Measurements from ENCODE around the gene PLPPR1. TPM values are rescaled to one million over a fixed set of nuclear protein-coding genes. Genes with fewer than 3 reads are reported as not detected.
"Not testable (repeated sequence)": the region's sequence is repeated elsewhere in the genome, so short reads cannot be mapped to it uniquely, and the experiment has no call there.

Gene PLPPR1
- total RNA-seq, 1 donor from 2014 or later: 3.2 TPM

DNA sequence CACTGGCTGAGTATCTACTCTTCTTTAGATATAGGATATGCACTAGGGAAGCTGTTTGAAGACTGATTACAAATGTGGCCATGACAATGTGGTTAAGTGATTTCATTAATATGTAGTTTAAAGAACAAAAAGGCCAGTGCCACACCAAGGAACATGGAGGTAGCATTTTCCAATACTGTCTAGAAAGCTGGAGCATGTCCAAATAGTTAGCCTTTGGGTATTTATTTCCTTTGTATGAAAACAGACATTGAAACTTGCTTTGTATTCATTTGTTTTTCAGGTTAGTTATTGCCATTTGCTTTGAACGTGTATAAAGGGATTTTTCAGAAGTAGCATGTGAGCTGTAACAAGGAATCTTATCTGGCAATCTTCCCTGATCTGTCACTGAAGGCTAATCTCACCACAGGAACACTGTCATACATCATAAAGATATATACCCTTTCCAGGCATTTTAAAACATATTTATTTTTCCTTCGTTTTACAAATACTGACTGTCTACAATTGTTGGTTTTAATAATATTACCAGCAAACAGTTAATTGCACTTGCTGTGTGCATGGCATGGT lies 93.4 kb downstream of the PLPPR1 start:
- H3K4me3 Mint-ChIP-seq: no peak overlapping the region
- H4K20me1 ChIP-seq (ENCODE audit: low read depth): no peaks in the 10 kb centered on the region
- no peak overlapping the region for H3K27ac ChIP-seq
- H3K36me3 Mint-ChIP-seq: no peaks in the 10 kb centered on the region
- H3K27me3 ChIP-seq: no peaks in the 10 kb centered on the region
- H3K27ac Mint-ChIP-seq: no peak overlapping the region
- no peaks in the 10 kb centered on the region for H3K36me3 ChIP-seq
- H3K4me1 ChIP-seq: no peaks in the 10 kb centered on the region
- H3K4me1 Mint-ChIP-seq: peaks cover 4% of the 10 kb centered on the region
- no peaks in the 10 kb centered on the region for H3F3A ChIP-seq (ENCODE audit: low read depth)
- no peak for DNase-seq (ENCODE audit: low spot score)
- H3K27me3 Mint-ChIP-seq (ENCODE audit: insufficient read depth, low read depth): no peaks in the 10 kb centered on the region
- TF ChIP-seq, protein P1, sequence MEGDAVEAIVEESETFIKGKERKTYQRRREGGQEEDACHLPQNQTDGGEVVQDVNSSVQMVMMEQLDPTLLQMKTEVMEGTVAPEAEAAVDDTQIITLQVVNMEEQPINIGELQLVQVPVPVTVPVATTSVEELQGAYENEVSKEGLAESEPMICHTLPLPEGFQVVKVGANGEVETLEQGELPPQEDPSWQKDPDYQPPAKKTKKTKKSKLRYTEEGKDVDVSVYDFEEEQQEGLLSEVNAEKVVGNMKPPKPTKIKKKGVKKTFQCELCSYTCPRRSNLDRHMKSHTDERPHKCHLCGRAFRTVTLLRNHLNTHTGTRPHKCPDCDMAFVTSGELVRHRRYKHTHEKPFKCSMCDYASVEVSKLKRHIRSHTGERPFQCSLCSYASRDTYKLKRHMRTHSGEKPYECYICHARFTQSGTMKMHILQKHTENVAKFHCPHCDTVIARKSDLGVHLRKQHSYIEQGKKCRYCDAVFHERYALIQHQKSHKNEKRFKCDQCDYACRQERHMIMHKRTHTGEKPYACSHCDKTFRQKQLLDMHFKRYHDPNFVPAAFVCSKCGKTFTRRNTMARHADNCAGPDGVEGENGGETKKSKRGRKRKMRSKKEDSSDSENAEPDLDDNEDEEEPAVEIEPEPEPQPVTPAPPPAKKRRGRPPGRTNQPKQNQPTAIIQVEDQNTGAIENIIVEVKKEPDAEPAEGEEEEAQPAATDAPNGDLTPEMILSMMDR (IDR thresholded peaks at IDR 0.05): no peak
- TF ChIP-seq EZH2 (IDR thresholded peaks at IDR 0.05) (no peak), EZH2phosphoT487 (IDR thresholded peaks at IDR 0.05) (no peak)
- H3K9ac ChIP-seq: no peak overlapping the region
- no peak overlapping the region for H3K4me3 ChIP-seq
- no peak overlapping the region for H3K4me2 ChIP-seq
- H3K9me3 Mint-ChIP-seq: peaks cover 29% of the 10 kb centered on the region
- no peak overlapping the region for H2AFZ ChIP-seq (replicated peaks)
- H3K9me3 ChIP-seq (ENCODE audit: low read depth): peaks cover 7% of the 10 kb centered on the region
- H3K79me2 ChIP-seq (ENCODE audit: low read depth): no peaks in the 10 kb centered on the region

DNA sequence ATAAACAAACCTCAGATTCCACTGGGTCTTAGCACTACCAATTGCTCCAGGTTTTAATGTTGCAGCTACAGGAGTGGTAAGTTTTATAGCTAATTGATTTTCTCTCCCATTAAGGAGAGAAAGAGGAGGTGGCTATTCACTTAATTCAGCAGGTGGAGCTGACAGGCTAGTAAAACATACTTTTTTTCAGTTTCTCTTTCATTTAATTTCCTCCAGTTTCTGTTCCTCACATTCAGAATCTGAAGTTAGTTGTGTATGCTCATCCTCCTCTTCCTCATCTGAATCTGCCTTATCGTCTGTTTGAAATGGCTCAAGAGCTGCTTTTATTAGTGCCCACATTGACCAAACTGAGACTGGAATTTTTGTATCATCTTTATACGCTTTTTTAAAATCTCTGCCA lies 98.0 kb downstream of the PLPPR1 start:
- Mint-ChIP-seq H3K27me3 (ENCODE audit: insufficient read depth, low read depth) (no peaks in the 10 kb centered on the region), H3K36me3 (no peaks in the 10 kb centered on the region), H3K4me1 (peaks cover 4% of the 10 kb centered on the region), H3K27ac (no peak overlapping the region), H3K4me3 (no peak overlapping the region), H3K9me3 (peaks cover 38% of the 10 kb centered on the region)
- no peaks in the 10 kb centered on the region for H3K27me3 ChIP-seq
- H3K4me3 ChIP-seq: no peak overlapping the region
- H3K36me3 ChIP-seq: no peaks in the 10 kb centered on the region
- H3K4me1 ChIP-seq: peaks cover 7% of the 10 kb centered on the region
- H2AFZ ChIP-seq (replicated peaks): no peak overlapping the region
- no peak for DNase-seq (ENCODE audit: low spot score)
- no peak overlapping the region for H3K27ac ChIP-seq
- H3K9ac ChIP-seq: no peak overlapping the region
- TF ChIP-seq EZH2 (IDR thresholded peaks at IDR 0.05) (no peak), EZH2phosphoT487 (IDR thresholded peaks at IDR 0.05) (no peak)
- TF ChIP-seq, protein P1 (IDR thresholded peaks at IDR 0.05): no peak
- H3K79me2 ChIP-seq (ENCODE audit: low read depth): no peaks in the 10 kb centered on the region
- H3K9me3 ChIP-seq (ENCODE audit: low read depth): peaks cover 11% of the 10 kb centered on the region
- no peak overlapping the region for H3K4me2 ChIP-seq
- no peaks in the 10 kb centered on the region for H3F3A ChIP-seq (ENCODE audit: low read depth)
- H4K20me1 ChIP-seq (ENCODE audit: low read depth): no peaks in the 10 kb centered on the region

GRCh38 chr9:101127369-101127768 lies 98.8 kb downstream of the PLPPR1 start:
- H3K9me3 Mint-ChIP-seq: peaks cover 35% of the 10 kb centered on the region
- not testable (repeated sequence) for H3K4me3 Mint-ChIP-seq; H4K20me1 ChIP-seq (ENCODE audit: low read depth); H3K36me3 ChIP-seq; H3K4me1 Mint-ChIP-seq; H3K27me3 ChIP-seq; H3K36me3 Mint-ChIP-seq; H3K27me3 Mint-ChIP-seq (ENCODE audit: insufficient read depth, low read depth); H2AFZ ChIP-seq (replicated peaks); DNase-seq (ENCODE audit: low spot score); H3K4me3 ChIP-seq; H3K27ac Mint-ChIP-seq; H3K79me2 ChIP-seq (ENCODE audit: low read depth); H3K27ac ChIP-seq; H3F3A ChIP-seq (ENCODE audit: low read depth); H3K4me2 ChIP-seq; H3K9ac ChIP-seq
- Histone ChIP-seq H3K4me1 (peaks cover 12% of the 10 kb centered on the region), H3K9me3 (ENCODE audit: low read depth) (peaks cover 11% of the 10 kb centered on the region)

GRCh38 chr9:101128623-101129022 lies 100.1 kb downstream of the PLPPR1 start:
- Mint-ChIP-seq H3K27me3 (ENCODE audit: insufficient read depth, low read depth) (no peaks in the 10 kb centered on the region), H3K27ac (no peak overlapping the region), H3K9me3 (peaks cover 24% of the 10 kb centered on the region), H3K36me3 (no peaks in the 10 kb centered on the region), H3K4me1 (peaks cover 4% of the 10 kb centered on the region), H3K4me3 (no peak overlapping the region)
- Histone ChIP-seq H3K9me3 (ENCODE audit: low read depth) (peaks cover 4% of the 10 kb centered on the region), H3F3A (ENCODE audit: low read depth) (no peaks in the 10 kb centered on the region), H3K27me3 (no peaks in the 10 kb centered on the region), H2AFZ (replicated peaks) (no peak overlapping the region), H3K79me2 (ENCODE audit: low read depth) (no peaks in the 10 kb centered on the region), H3K4me3 (no peak overlapping the region), H3K27ac (no peak overlapping the region), H3K36me3 (no peaks in the 10 kb centered on the region), H3K9ac (no peak overlapping the region), H3K4me1 (peaks cover 12% of the 10 kb centered on the region), H4K20me1 (ENCODE audit: low read depth) (no peaks in the 10 kb centered on the region), H3K4me2 (no peak overlapping the region)
- TF ChIP-seq, protein P1 (IDR thresholded peaks at IDR 0.05): no peak
- TF ChIP-seq EZH2phosphoT487 (IDR thresholded peaks at IDR 0.05) (no peak), EZH2 (IDR thresholded peaks at IDR 0.05) (no peak)
- DNase-seq (ENCODE audit: low spot score): no peak

Measured in neural progenitor cell (in vitro differentiated cells).